ENCODE measurements around the gene ASB14.
"Not testable (repeated sequence)": the region's sequence is repeated elsewhere in the genome, so short reads cannot be mapped to it uniquely, and the experiment has no call there.

The ASB14 gene

DNA sequence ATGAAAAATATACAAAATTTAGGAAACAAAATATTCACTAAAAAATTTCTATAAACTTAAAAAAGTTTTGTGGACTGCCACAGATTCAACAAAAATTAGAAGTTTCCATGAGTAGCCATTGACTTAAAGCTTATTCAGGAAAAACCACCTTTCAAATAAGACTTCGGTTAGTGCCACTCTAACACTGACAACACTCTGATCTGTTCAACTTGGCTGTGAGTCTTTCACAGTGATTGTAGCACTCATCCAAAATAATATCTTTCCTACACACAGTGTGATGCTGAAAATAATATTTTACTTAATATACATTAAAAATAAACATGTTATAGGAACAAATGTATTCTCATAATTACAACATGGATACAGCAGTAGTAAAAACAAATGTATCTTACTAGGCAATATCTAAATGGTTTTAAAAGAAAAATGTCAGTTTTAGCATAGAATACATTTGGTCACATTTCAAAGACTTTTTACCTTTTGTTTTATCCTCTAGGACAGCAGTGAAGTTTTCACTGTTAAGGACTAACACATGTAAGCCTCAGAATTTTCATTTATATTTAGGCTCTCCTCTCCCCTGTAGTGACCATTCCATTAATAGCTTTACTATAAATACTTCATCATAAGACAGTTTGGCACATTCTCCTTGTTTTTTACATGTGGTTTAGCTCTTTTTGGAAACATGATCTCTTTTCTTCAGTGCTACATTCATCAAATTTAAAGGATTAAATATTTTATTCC is at the start of gene ASB14:
Gene ASB14, minus strand, starts transcription at position 527 of the 738 bp plus-strand sequence. CDS start 652 bp downstream, outside the sequence.
- no peak for DNase-seq

DNA sequence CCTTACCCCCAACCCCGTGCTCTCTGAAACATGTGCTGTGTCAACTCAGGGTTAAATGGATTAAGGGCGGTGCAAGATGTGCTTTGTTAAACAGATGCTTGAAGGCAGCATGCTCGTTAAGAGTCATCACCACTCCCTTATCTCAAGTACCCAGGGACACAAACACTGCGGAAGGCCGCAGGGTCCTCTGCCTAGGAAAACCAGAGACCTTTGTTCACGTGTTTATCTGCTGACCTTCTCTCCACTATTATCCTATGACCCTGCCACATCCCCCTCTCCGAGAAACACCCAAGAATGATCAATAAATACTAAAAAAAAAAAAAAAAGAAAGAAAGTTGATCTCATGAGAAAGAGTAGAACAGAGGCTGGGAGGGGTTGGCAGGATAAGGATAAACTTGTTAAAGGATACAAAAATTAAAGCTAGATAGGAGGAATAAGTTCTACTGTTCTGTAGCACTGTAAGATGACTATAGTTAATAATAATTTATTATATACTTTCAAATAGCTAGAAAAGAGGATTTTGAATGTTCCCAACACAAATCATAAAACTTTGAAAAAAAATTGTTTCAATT is 46.7 kb upstream of the ASB14 start:
- not testable (repeated sequence) for DNase-seq

DNA sequence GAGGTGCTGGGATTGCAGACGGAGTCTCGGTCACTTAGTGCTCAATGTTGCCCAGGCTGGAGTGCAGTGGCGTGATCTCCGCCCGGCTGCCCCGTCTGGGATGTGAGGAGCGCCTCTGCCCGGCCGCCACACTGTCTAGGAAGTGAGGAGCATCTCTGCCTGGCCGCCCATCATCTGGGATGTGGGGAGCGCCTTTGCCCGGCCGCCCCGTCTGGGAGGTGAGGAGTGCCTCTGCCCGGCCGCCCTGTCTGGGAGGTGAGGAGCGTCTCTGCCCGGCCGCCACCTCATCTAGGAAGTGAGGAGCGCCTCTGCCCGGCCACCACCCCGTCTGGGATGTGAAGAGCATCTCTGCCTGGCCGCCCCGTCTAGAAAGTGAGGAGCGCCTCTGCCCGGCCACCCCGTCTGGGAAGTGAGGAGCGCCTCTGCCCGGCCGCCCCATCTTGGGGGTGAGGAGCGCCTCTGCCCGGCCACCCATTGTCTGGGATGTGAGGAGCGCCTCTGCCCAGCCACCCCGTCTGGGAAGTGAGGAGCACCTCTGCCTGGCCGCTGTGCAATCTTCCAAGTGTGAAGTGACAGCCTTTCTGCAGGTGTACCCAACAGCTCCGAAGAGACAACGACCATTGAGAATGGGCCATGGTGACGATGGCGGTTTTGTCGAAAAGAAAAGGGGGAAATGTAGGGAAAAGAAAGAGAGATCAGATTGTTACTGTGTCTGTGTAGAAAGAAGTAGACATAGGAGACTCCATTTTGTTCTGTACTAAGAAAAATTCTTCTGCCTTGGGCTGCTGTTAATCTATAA is 46.0 kb upstream of the ASB14 start:
- not testable (repeated sequence) for DNase-seq

- no peak for DNase-seq
Measured at GRCh38 chr3:57335283-57335938, 42.9 kb upstream of the ASB14 start.

DNA sequence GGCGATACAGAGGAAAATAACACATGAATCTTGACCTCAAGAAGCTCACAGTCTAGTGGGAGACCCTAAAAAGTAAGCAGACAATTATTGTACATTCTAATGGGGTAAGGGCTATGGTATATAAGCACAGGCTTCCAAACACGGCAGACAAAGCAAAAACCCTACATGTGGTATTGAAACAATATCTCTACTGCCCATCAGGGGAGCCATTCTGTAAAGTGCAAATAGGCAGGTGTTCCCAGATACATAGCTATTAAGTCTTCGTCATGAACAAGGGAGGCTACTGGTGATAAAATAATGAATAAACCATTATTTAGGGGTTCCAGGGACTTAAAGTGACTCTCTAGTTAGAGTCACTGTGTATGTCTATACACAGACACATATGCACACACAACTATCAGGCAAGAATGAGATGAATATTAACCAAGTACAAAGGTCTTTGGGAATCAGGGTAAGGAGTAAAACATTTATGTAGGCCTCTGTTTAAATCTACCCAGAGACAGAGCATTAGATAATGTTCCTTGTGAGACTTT is 38.7 kb upstream of the ASB14 start:
- no peak for DNase-seq

DNA sequence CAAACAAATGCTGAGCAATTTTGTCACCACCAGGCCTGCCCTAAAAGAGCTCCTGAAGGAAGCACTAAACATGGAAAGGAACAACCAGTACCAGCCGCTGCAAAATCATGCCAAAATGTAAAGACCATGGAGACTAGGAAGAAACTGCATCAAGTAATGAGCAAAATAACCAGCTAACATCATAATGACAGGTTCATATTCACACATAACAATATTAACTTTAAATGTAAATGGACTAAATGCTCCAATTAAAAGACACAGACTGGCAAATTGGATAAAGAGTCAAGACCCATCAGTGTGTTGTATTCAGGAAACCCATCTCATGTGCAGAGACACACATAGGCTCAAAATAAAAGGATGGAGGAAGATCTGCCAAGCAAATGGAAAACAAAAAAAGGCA is 34.0 kb upstream of the ASB14 start:
- not testable (repeated sequence) for DNase-seq

GRCh38 chr3:57314204-57314603 is 21.7 kb upstream of the ASB14 start:
- no peak for DNase-seq

GRCh38 chr3:57309769-57310360 is 17.4 kb upstream of the ASB14 start:
- no peak for DNase-seq

GRCh38 chr3:57303520-57303919 is 11.0 kb upstream of the ASB14 start:
- DNase-seq, result not testable (repeated sequence)

GRCh38 chr3:57298041-57298440 is 5.6 kb upstream of the ASB14 start:
- DNase-seq, result no peak

DNA sequence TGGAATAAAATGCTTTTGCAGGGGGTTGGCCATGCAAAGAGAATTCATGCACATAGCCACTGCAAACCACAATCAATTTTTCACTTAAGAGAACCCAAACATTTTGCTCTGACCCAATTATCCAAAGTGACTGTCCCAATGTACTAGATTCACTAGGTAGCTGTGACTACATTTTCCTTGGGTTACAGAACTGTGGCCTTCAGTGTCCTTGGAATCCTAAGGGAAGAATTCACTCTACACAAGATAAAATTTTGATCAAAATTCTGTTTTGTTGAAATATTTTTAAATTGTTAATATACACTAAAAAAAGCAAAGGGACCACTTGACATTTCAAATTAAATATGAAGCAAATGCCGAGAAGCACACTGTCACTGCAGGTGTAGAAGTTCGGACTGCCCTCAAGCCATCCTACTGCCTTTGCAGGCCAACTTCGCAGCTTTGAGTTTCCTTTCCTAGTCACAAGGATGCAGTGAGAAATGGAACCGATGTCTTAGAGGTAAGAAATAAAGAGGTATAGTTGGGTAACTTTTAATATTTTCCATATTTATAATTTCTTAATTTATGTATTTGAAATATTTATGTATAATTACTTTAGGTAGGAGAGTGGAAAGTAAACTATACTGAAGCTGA is 527 bp upstream of the ASB14 start:
- no peak for DNase-seq

DNA sequence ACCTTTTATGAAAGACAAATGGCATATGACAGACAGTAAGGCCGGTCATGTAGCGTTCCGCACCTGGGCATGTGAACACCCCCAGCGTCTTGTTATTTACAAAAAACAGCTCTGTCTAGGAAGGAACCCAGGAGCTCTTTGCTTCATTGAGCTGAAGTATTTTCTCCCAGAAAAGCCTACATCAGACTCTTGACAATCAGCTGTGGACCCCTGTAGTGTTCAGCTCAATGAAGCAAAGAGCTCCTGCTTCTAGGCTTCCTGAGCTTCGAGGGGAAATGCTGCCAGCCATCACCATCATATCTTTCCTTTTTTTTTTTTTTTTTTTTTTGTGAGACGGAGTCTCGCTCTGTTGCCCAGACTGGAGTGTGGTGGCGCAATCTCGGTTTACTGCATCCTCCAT is 4.1 kb downstream of the ASB14 start:
- DNase-seq, result no peak

DNA sequence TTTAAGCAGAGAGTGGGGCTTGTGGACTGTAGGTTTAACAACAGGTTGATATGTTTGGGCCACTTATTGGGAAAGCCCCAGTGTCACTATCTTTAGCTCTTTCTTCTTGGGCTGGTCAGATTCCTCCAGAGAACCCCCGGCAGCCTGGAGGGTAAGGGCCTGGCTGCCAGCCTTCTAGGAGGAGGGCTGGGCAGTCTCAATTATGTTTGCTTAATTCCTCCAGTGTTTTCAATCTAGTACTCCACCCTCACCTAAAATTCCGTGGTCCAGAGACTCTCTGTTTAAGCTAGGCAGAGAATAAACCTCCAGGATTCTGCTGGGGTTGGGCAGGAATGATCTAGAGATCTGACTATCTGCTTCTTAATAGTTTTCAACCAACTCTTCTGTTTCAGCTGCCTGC is 5.3 kb downstream of the ASB14 start:
- DNase-seq, result no peak

DNA sequence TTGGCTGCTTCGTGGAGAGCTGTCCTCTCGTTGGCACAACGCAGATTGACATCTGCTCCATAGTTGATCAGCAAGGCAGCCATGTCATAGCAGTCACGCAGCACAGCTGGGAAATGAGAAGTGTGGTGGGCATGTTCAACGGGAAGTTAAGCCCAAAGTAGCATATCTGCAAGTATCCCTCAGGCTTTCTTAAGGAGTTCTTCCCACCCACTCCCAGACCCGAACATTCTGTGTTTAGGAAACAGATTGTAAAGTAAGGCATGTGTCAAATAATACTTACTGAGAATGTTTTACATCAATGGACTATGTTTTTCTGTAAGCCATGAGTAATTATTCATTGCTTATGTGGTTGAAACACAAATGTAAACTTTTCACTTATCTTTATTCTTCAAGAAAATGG is 9.2 kb downstream of the ASB14 start:
- DNase-seq, result no peak

- DNase-seq, result no peak
Measured at GRCh38 chr3:57281715-57282114, 10.8 kb downstream of the ASB14 start.

- no peak for DNase-seq
Measured at GRCh38 chr3:57279685-57280084, 12.8 kb downstream of the ASB14 start.

DNA sequence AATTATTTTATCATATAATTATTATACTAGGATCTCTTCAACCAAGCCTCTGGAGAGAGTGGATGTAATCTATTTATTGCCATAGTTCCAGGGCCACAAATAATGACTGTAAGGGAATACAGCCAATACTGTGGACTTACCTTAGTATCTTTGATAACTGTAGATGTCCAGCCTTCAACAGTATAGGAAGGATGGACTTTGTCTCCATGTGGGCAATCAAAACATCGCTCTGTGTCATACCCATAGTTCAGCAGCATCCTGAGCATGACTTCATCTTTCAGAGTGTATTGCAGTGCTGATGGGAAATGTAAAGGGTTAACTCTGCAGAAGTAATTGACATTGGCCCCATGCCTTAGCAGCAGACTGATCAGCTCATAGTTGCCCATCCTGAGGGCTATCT is 14.2 kb downstream of the ASB14 start:
- no peak for DNase-seq

- DNase-seq, result no peak
Measured at GRCh38 chr3:57275393-57275792, 17.1 kb downstream of the ASB14 start.

GRCh38 chr3:57274845-57275244 is 17.6 kb downstream of the ASB14 start:
- no peak for DNase-seq

GRCh38 chr3:57268416-57268815 is 24.1 kb downstream of the ASB14 start:
- no peak for DNase-seq

- DNase-seq, result no peak
Measured at GRCh38 chr3:57261929-57262328, 30.6 kb downstream of the ASB14 start.

DNA sequence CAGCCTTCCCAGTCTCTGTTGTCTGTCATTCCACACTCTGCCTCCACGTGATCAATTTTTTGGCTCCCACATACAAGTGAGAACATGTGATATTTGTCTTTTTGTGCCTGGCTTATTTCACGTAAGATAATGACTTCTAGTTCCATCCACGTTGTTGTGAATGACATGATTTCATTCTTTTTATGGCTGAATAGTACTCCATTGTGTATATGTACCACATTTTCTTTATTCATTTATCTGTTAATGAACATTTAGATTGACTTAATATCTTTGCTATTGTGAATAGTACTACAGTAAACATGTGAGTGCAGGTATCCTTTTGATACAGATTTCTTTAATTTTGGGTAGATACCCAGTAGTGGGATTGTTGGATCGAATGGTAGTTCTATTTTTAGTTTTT is 31.4 kb downstream of the ASB14 start:
- no peak for DNase-seq
